Breast epithelium (tissue), 4 donors: ENCODE measurements around the gene GNB1L. TPM values are rescaled to one million over a fixed set of nuclear protein-coding genes. Genes with fewer than 3 reads are reported as not detected.

Source experiments
- DNase-seq, 2 donors: peaks; one replicate each; pipeline ENCODE4 v3.0.0-alpha.2; 2019; ENCODE audit warnings: low spot score in 2 of 2
- H3K27ac ChIP-seq, 2 donors: fragments of 200-600 bp; sonication (generic) in 1 of 2; one replicate each; pipeline ENCODE4 v1.5.1; 2016 to 2019; ENCODE audit warnings: mild to moderate bottlenecking in 1 of 2
- H3K27me3 ChIP-seq, 2 donors: fragments of 200-600 bp; sonication (generic) in 1 of 2; one replicate each; pipeline versions ENCODE4 v1.5.1 to v1.6.0; 2017 to 2019; ENCODE audit warnings: control low read depth in 1 of 2, mild to moderate bottlenecking in 1 of 2
- H3K36me3 ChIP-seq: fragments of 200-600 bp; one replicate; pipeline ENCODE4 v1.5.1; 2019
- H3K4me1 ChIP-seq, 2 donors: fragments of 200-600 bp; sonication (generic); one replicate each; pipeline ENCODE4 v1.5.1; 2016 to 2019; ENCODE audit warnings: control low read depth in 1 of 2
- H3K4me3 ChIP-seq, 3 donors: fragments of 200-600 bp; sonication (generic); 1 replicate in 2 of 3; 2 replicates in 1 of 3; pipeline ENCODE4 v1.5.1; 2016 to 2019; ENCODE audit warnings: mild to moderate bottlenecking in 3 of 3, moderate library complexity in 2 of 3
- H3K9me3 ChIP-seq, 2 donors: fragments of 200-600 bp; sonication (generic) in 1 of 2; one replicate each; pipeline ENCODE4 v1.5.1; 2016 to 2019; ENCODE audit warnings: control low read depth in 1 of 2
- CTCF ChIP-seq, 3 donors: fragments of 450-650 bp; IDR thresholded peaks; one replicate each; pipeline ENCODE4 v1.5.1; 2016 to 2017; ENCODE audit warnings: antibody characterized with exemption in 3 of 3, mild to moderate bottlenecking in 3 of 3, moderate library complexity in 3 of 3
- POLR2A ChIP-seq: fragments of 450-650 bp; IDR thresholded peaks from one replicate; pipeline ENCODE4 v1.6.1; 2016; ENCODE audit warnings: antibody characterized with exemption, mild to moderate bottlenecking, moderate library complexity
- POLR2AphosphoS5 ChIP-seq, 3 donors: sonication (generic); formaldehyde crosslinking; IDR thresholded peaks; one replicate each; pipeline ENCODE4 v1.6.1; 2017; ENCODE audit warnings: antibody characterized with exemption in 3 of 3
- intact Hi-C: fragments of 100-400 bp; cut with DNase I; formaldehyde crosslinking; loops from one replicate; pipeline ENCODE4 v1.15.1; 2023; ENCODE audit warnings: low total_unique reads
- total RNA-seq, 3 donors: library from RNA; depleted of rRNA; stranded (reverse); fragments of >200 nt; gene quantifications; one replicate each; pipeline ENCODE4 v1.1.0, GENCODE V29; 2016

GNB1L gene
- total RNA-seq, 3 donors from 2014 or later, result 5.6 to 8.2 (median 6.3) TPM

- Histone ChIP-seq H3K27me3 (no peaks in the 10 kb centered on the region), H3K36me3 (no peaks in the 10 kb centered on the region), H3K4me3 (no peak overlapping the region), H3K27ac (no peak overlapping the region), H3K9me3 (no peaks in the 10 kb centered on the region), H3K4me1 (no peaks in the 10 kb centered on the region)
- no peak for TF ChIP-seq CTCF (IDR thresholded peaks at IDR 0.05)
- no peak for TF ChIP-seq POLR2AphosphoS5 (IDR thresholded peaks at IDR 0.05)
- no peak for TF ChIP-seq POLR2A
- intact Hi-C loops, result loop anchor here (5.0 kb wide), 1 partner anchor 175 kb away; no protein-coding TSS in a partner anchor
- no peak for DNase-seq
These were observed 47.6 kb upstream of the GNB1L start for GRCh38 chr22:19902245-19902715.

GRCh38 chr22:19901577-19902244, 47.0 kb upstream of the GNB1L start:
- H3K4me1 ChIP-seq, result no peaks in the 10 kb centered on the region
- DNase-seq, result no peak
- H3K36me3 ChIP-seq, result no peaks in the 10 kb centered on the region
- no peaks in the 10 kb centered on the region for H3K27me3 ChIP-seq
- H3K27ac ChIP-seq, result no peak overlapping the region
- intact Hi-C loops, result loop anchor here (5.0 kb wide), 1 partner anchor 174 kb away; no protein-coding TSS in a partner anchor
- no peaks in the 10 kb centered on the region for H3K9me3 ChIP-seq
- no peak overlapping the region for H3K4me3 ChIP-seq
- no peak for TF ChIP-seq POLR2A
- TF ChIP-seq POLR2AphosphoS5 (IDR thresholded peaks at IDR 0.05), result no peak
- TF ChIP-seq CTCF (IDR thresholded peaks at IDR 0.05), result no peak

- Histone ChIP-seq H3K9me3 (no peaks in the 10 kb centered on the region), H3K36me3 (no peaks in the 10 kb centered on the region), H3K27me3 (no peaks in the 10 kb centered on the region), H3K27ac (no peak overlapping the region), H3K4me3 (no peak overlapping the region), H3K4me1 (no peaks in the 10 kb centered on the region)
- no peak for DNase-seq
- intact Hi-C loops, result loop anchor here (5.0 kb wide), 1 partner anchor 174 kb away; no protein-coding TSS in a partner anchor
- no peak for TF ChIP-seq CTCF (IDR thresholded peaks at IDR 0.05)
- TF ChIP-seq POLR2AphosphoS5 (IDR thresholded peaks at IDR 0.05), result no peak
- no peak for TF ChIP-seq POLR2A
These were observed 46.2 kb upstream of the GNB1L start for GRCh38 chr22:19900707-19901436.

GRCh38 chr22:19898831-19899567, 44.3 kb upstream of the GNB1L start:
- DNase-seq, result no peak
- Histone ChIP-seq H3K9me3 (no peaks in the 10 kb centered on the region), H3K27ac (no peak overlapping the region), H3K27me3 (no peaks in the 10 kb centered on the region), H3K36me3 (no peaks in the 10 kb centered on the region), H3K4me3 (no peak overlapping the region), H3K4me1 (no peaks in the 10 kb centered on the region)
- intact Hi-C loops, result no loop called here
- TF ChIP-seq POLR2A (no peak), CTCF (IDR thresholded peaks at IDR 0.05) (no peak), POLR2AphosphoS5 (IDR thresholded peaks at IDR 0.05) (no peak)
